ENCODE data around the gene IL9.

DNA sequence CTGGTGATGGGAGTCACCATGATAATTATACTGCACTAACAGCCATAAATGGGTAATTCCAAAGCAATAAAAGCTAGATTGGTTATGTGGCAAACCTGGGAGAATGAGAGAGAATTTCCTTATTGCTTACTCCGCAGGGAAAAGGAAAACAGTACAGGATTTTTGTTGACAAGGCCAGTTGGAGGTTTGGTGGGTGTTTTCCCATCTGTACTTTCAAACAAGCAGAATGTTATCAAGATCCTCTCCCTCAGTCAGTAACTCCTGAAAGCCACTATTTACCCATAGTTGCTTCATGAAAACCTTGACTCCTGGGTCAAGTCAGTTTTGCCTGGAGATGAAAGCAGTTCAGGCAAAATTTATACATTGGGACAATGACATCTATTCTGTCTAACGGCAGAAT lies 26.4 kb downstream of the IL9 start:
- no peak for TF ChIP-seq CTCF (IDR thresholded peaks at IDR 0.05)
- TF ChIP-seq POLR2A (IDR thresholded peaks at IDR 0.05): no peak
